ENCODE data around the gene PTPRT. TPM values are rescaled to one million over a fixed set of nuclear protein-coding genes. Genes with fewer than 3 reads are reported as not detected.

The PTPRT gene
- total and polyA plus RNA-seq, 9 donors, result under 0.01 to 3.2 (median 0.22) TPM; not detected in 1

- no peaks in the 10 kb centered on the region for H3K27me3 ChIP-seq
- no peaks in the 10 kb centered on the region for H3K9me3 ChIP-seq
- H3K36me3 ChIP-seq, result no peaks in the 10 kb centered on the region
- H3K27ac ChIP-seq, result no peak overlapping the region
- TF ChIP-seq CTCF (IDR thresholded peaks at IDR 0.05) (no peak), POLR2A (IDR thresholded peaks at IDR 0.05) (no peak), EP300 (IDR thresholded peaks at IDR 0.05) (no peak)
- no peak overlapping the region for H3K4me3 ChIP-seq
- WGBS, 3 donors, result 77 to 82% (median 78%) methylated on average over 6 of the region's 6 CpGs
- no peaks in the 10 kb centered on the region for H3K4me1 ChIP-seq (ENCODE audit: insufficient read depth)
- no peak for DNase-seq
- intact Hi-C loops (cut with DNase I), result no loop called here
These were observed 227.9 kb downstream of the PTPRT start for GRCh38 chr20:42961771-42962170.

- DNase-seq, result no peak
- Histone ChIP-seq H3K4me1 (ENCODE audit: insufficient read depth) (no peaks in the 10 kb centered on the region), H3K27ac (no peak overlapping the region), H3K27me3 (no peaks in the 10 kb centered on the region), H3K4me3 (no peak overlapping the region), H3K36me3 (no peaks in the 10 kb centered on the region), H3K9me3 (no peaks in the 10 kb centered on the region)
- WGBS, 3 donors, result 53 to 75% (median 54%) methylated on average over 2 of the region's 2 CpGs
- TF ChIP-seq EP300 (IDR thresholded peaks at IDR 0.05), result no peak
- no peak for TF ChIP-seq POLR2A (IDR thresholded peaks at IDR 0.05)
- TF ChIP-seq CTCF (IDR thresholded peaks at IDR 0.05), result no peak
- intact Hi-C loops (cut with DNase I), result no loop called here
These were observed 229.7 kb downstream of the PTPRT start for GRCh38 chr20:42959996-42960395.

DNA sequence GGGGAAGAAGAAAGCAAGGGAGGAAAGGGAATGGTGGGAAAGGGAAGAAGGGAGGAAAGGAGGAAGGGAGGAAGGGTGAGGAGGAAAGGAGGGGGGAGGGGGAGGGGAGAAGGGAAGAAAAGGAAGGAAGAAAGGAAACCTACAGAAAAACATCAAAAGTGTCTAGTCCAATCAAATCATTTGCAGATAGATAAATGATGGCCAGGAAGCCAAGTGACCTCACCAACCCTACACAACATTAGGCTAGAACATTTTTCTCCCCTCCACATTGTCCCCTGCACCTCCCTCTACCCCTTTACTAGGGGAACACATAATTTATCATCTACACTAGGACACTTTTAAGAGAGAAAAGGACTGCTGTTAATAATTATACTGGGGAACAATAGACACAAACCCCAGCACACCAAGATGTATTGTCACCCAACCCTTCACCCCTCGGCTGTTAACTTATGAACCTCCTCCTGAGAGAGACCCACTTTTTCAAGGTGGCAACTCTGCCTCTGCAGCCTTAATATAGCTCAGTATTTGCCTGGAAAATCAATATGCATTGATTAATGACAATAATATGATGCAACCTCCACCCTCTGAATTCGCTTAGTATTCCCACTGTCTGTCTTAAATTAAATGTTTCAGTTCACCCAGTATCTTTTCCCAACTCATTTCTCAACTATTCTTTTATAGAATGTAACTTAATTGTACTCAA is 231.2 kb downstream of the PTPRT start:
- intact Hi-C loops (cut with DNase I), result no loop called here
- TF ChIP-seq CTCF (IDR thresholded peaks at IDR 0.05) (no peak), POLR2A (IDR thresholded peaks at IDR 0.05) (no peak), EP300 (IDR thresholded peaks at IDR 0.05) (no peak)
- H3K4me1 ChIP-seq (ENCODE audit: insufficient read depth), result no peaks in the 10 kb centered on the region
- no peak for DNase-seq
- H3K27me3 ChIP-seq, result no peaks in the 10 kb centered on the region
- H3K9me3 ChIP-seq, result no peaks in the 10 kb centered on the region
- H3K36me3 ChIP-seq, result no peaks in the 10 kb centered on the region
- WGBS, 3 donors, result 85 to 90% (median 87%) methylated on average over 2 of the region's 2 CpGs
- H3K27ac ChIP-seq, result no peak overlapping the region
- H3K4me3 ChIP-seq, result no peak overlapping the region

- Histone ChIP-seq H3K4me1 (ENCODE audit: insufficient read depth) (no peaks in the 10 kb centered on the region), H3K27ac (no peak overlapping the region), H3K4me3 (no peak overlapping the region), H3K27me3 (no peaks in the 10 kb centered on the region), H3K9me3 (no peaks in the 10 kb centered on the region), H3K36me3 (no peaks in the 10 kb centered on the region)
- no peak for DNase-seq
- intact Hi-C loops (cut with DNase I), result no loop called here
- 75 to 89% (median 78%) methylated on average over 1 of the region's 1 CpG for WGBS, 3 donors
- TF ChIP-seq CTCF (IDR thresholded peaks at IDR 0.05) (no peak), EP300 (IDR thresholded peaks at IDR 0.05) (no peak), POLR2A (IDR thresholded peaks at IDR 0.05) (no peak)
These were observed 232.0 kb downstream of the PTPRT start for GRCh38 chr20:42957704-42958095.

Measured in ovary (tissue), 9 donors.